ENCODE data around the gene SLCO6A1.

SLCO6A1 gene, protein sequence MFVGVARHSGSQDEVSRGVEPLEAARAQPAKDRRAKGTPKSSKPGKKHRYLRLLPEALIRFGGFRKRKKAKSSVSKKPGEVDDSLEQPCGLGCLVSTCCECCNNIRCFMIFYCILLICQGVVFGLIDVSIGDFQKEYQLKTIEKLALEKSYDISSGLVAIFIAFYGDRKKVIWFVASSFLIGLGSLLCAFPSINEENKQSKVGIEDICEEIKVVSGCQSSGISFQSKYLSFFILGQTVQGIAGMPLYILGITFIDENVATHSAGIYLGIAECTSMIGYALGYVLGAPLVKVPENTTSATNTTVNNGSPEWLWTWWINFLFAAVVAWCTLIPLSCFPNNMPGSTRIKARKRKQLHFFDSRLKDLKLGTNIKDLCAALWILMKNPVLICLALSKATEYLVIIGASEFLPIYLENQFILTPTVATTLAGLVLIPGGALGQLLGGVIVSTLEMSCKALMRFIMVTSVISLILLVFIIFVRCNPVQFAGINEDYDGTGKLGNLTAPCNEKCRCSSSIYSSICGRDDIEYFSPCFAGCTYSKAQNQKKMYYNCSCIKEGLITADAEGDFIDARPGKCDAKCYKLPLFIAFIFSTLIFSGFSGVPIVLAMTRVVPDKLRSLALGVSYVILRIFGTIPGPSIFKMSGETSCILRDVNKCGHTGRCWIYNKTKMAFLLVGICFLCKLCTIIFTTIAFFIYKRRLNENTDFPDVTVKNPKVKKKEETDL

GRCh38 chr5:102498271-102499034 is at the start of gene SLCO6A1:
TSS of gene SLCO6A1 (minus strand) at chr5:102499001. CDS start at chr5:102498844, 157 bp downstream.
- no peaks in the 10 kb centered on the region for H3K4me1 ChIP-seq (ENCODE audit: control insufficient read depth in 1 of 2, insufficient read depth in 1 of 2, low read depth in 1 of 2, low read length in 1 of 2)
- TF ChIP-seq, protein P1, sequence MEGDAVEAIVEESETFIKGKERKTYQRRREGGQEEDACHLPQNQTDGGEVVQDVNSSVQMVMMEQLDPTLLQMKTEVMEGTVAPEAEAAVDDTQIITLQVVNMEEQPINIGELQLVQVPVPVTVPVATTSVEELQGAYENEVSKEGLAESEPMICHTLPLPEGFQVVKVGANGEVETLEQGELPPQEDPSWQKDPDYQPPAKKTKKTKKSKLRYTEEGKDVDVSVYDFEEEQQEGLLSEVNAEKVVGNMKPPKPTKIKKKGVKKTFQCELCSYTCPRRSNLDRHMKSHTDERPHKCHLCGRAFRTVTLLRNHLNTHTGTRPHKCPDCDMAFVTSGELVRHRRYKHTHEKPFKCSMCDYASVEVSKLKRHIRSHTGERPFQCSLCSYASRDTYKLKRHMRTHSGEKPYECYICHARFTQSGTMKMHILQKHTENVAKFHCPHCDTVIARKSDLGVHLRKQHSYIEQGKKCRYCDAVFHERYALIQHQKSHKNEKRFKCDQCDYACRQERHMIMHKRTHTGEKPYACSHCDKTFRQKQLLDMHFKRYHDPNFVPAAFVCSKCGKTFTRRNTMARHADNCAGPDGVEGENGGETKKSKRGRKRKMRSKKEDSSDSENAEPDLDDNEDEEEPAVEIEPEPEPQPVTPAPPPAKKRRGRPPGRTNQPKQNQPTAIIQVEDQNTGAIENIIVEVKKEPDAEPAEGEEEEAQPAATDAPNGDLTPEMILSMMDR (IDR thresholded peaks at IDR 0.05), result no peak
- no peaks in the 10 kb centered on the region for H3K9me3 ChIP-seq
- H3K36me3 ChIP-seq, result no peaks in the 10 kb centered on the region
- H3K4me3 ChIP-seq (ENCODE audit: low read depth in 1 of 2, low read length in 1 of 2), result no peak within 1 kb of the TSS
- H3K27me3 ChIP-seq, result no peaks in the 10 kb centered on the region
- no peak within 1 kb of the TSS for H3K27ac ChIP-seq

DNA sequence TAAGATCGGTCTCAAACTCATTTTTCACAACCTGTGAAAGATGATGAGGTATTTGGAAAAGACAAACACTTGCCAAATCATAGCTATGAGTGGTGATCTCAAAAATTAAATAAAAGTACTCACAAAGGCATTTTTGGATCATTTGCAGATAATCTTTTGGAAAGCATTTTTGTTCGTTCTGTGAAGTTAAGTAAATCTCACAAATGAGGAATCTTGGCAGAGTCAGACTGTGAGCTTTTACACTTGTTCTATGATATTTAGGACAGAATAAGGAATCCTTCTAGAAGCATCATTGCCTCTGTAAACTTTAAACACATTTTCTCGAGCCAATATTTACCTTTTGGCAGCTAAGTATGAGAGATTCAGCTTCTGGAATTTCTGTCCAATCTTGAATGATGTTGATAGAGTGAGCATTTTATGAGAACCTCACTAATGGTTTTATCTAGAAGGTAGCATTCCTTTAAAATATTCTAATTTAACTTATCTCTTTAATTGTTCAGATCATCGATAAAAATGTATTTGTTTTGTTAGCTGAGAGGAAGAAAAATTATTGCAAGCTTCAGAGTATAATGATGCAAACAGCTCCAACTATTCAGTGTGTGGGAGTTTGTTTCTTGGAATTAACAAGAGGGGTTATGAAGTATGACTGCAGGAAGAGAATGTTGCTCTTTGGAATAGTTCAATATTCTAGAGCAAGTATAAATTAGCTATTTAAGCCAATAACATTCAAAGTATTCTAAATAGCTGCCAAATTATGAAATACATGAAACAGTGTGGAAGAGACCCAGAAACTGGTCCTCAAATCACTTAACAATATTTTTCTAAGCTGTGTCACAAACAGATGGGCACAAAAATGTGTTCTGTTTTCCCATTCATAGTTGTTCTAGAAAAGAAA is 48.6 kb upstream of the SLCO6A1 start:
- TF ChIP-seq, protein P1 (IDR thresholded peaks at IDR 0.05), result no peak
- Histone ChIP-seq H3K9me3 (no peaks in the 10 kb centered on the region), H3K27ac (no peak overlapping the region), H3K4me1 (ENCODE audit: control insufficient read depth in 1 of 2, insufficient read depth in 1 of 2, low read depth in 1 of 2, low read length in 1 of 2) (no peaks in the 10 kb centered on the region), H3K36me3 (no peaks in the 10 kb centered on the region), H3K27me3 (no peaks in the 10 kb centered on the region), H3K4me3 (ENCODE audit: low read depth in 1 of 2, low read length in 1 of 2) (no peak overlapping the region)

- H3K4me3 ChIP-seq (ENCODE audit: low read depth in 1 of 2, low read length in 1 of 2), result no peak overlapping the region
- no peaks in the 10 kb centered on the region for H3K4me1 ChIP-seq (ENCODE audit: control insufficient read depth in 1 of 2, insufficient read depth in 1 of 2, low read depth in 1 of 2, low read length in 1 of 2)
- H3K9me3 ChIP-seq, result no peaks in the 10 kb centered on the region
- TF ChIP-seq, protein P1 (IDR thresholded peaks at IDR 0.05), result no peak
- H3K27me3 ChIP-seq, result no peaks in the 10 kb centered on the region
- H3K27ac ChIP-seq, result no peak overlapping the region
- no peaks in the 10 kb centered on the region for H3K36me3 ChIP-seq
These were observed 46.4 kb upstream of the SLCO6A1 start for GRCh38 chr5:102545175-102545574.

- Histone ChIP-seq H3K27ac (no peak overlapping the region), H3K9me3 (no peaks in the 10 kb centered on the region), H3K27me3 (no peaks in the 10 kb centered on the region), H3K36me3 (no peaks in the 10 kb centered on the region), H3K4me3 (ENCODE audit: low read depth in 1 of 2, low read length in 1 of 2) (no peak overlapping the region), H3K4me1 (ENCODE audit: control insufficient read depth in 1 of 2, insufficient read depth in 1 of 2, low read depth in 1 of 2, low read length in 1 of 2) (no peaks in the 10 kb centered on the region)
- TF ChIP-seq, protein P1 (IDR thresholded peaks at IDR 0.05), result no peak
These were observed 43.3 kb upstream of the SLCO6A1 start for GRCh38 chr5:102542057-102542456.

Data from neutrophil (primary cell).